ENCODE measurements around the gene LEO1. TPM values are rescaled to one million over a fixed set of nuclear protein-coding genes. Genes with fewer than 3 reads are reported as not detected.
"Not testable (repeated sequence)": the region's sequence is repeated elsewhere in the genome, so short reads cannot be mapped to it uniquely, and the experiment has no call there.

Gene LEO1
- total RNA-seq, 1 donor from 2014 or later, result 16.8 TPM

DNA sequence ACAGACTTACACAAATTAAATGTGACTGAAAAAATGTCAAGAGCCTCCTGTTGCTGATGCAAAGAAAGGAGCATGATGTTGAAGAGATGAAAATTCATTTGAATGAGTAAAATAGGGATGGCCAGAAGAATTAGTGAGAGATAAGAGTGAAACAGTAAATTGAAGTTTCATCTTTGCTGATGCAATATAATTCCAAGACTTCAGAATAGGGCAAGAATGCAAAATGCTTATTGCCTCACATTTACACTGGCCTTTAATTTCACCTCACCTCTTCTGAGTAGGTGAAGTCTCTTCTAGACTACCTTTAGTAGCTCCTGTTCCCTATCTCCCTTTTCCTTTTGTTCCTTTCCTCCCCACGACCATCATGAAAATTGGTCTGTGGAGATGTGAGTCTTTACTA, 32.1 kb upstream of the LEO1 start:
- no peak for ATAC-seq

DNA sequence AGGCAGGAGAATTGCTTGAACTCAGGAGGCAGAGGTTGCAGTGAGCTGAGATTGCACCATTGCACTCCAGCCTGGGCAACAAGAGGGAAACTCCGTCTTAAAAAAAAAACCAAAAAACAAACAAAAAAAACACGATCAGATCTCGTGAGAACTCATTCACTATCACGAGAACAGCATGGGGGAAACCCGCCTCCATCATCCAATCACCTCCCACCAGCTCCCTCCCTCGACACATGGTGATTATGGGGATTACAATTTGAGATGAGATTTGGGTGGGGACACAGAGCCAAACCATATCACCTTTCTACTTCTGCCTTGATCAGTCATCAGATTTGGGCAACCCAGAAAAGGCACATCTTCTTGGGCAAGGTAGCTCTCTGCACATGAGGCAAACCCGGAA, 31.5 kb upstream of the LEO1 start:
- ATAC-seq, result not testable (repeated sequence)

DNA sequence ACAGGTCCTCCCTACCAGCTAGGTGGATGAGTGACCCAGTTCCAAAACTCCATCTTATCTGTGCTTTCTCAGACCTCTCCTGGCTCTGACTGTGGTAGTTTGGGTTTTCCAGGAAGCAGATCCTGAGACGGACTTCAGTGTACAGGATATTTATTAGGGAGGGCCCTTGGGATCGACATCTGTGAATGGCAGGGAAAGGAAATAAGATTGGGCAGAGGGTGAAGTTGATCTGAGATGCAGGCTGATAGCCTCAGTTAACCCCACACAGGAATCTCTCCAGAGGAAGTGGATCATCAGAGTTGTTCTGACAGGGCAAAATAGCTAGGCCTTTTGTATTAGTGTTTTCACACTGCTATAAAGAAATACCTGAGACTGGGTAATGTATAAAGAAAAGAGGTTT, 30.8 kb upstream of the LEO1 start:
- peak; percentile 15 for ATAC-seq

DNA sequence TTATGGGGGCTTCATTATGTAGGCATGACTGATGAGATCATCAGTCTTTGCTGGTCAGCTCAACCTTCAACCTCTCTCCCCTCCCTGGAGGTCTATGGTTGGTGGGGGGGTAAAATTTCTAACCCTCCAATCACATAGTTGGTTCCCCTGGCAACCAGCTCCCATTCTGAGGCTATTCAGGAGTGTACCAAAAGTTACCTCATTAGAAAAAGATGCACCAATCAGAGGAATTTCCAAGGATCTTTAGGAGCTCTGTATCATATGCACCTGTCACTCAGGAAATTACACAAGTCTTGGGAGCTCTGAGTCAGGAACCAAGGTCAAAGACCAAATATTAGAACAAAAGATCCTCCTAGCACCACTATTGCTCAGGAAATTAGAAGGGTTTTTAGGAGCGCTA, 21.4 kb upstream of the LEO1 start:
- ATAC-seq, result peak; percentile 61

DNA sequence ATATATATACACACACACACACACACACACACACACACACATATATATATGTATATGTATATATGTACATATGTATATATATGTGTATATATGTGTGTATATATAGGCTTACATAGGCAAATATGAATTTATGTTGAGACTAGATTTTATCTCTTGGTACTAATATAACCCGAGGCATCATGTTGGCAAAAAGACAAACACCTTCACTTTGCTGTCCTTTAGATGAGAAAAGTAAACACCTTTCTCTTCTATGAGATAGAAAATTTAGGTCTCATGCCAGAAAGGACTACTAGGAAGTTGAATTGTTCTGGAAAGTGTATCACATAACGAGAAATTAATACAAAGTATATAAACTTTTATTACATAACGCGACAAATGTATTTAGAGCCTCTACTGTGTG, 19.6 kb upstream of the LEO1 start:
- ATAC-seq, result no peak

DNA sequence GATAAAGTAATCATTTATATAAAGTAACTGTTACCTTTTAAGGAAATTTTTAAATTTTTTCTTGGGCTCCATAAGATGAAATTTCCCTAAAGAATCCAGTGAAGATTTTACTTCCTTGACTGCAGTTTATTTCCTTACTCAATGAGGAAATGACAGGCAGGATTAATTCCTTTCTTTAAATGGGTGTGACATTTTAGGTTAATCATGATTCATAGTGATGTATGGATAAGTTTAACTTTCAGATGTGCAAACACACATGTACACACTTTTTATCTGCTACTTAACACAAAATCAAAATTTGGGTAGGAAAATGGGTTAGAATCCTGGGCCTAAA, 11.2 kb upstream of the LEO1 start:
- peak; percentile 83 for ATAC-seq

DNA sequence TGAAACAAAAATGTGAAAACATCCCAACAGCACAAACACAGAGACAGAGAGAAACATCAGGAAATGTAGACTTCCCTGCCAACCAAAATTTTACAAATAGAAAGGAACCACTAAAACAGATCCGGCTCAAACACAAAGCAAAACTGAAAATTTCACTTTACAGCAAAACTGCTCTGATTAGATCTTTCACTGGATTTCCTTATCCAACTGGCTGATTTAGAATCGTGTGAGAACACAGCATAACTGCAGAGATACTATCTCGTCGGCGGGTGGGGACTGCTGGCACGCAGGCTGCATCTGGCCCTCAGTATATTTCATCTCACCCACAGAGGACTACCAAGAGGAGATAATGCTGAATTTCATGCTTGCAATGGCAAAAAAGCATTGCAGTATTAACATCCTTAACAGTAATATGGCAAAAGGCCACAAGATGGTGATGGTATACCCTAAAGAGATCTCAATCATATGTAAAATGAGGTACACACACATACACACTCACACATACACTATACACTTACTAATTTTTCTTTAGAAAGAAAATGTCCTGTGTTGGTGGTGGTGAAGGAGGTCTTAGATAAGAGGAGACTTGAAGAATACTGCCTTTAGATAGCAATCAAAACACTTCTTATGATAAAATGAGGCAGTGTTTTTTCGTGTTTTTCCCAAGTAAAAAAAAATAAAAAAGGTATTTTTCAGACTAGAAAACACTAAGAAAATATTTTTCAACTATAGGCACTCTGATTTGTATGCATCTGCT, 10.6 kb upstream of the LEO1 start:
- ATAC-seq, result peak; percentile 94

DNA sequence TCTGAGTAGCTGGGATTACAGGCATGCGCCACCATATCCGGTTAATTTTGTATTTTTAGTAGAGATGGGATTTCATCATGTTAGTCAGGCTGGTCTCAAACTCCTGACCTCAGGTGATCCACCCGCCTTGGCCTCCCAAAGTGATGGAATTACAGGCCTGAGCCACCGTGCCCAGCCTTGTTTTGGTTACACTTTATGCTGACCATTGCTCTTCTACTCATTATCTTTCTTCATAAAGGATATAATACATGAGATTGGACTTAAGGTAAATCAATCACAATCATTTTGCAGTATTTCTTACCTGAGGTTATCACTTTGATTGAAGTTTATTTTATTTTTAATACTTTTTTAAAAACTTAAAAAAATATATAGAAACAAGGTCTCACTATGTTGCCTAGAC, 2.2 kb upstream of the LEO1 start:
- no peak for ATAC-seq

DNA sequence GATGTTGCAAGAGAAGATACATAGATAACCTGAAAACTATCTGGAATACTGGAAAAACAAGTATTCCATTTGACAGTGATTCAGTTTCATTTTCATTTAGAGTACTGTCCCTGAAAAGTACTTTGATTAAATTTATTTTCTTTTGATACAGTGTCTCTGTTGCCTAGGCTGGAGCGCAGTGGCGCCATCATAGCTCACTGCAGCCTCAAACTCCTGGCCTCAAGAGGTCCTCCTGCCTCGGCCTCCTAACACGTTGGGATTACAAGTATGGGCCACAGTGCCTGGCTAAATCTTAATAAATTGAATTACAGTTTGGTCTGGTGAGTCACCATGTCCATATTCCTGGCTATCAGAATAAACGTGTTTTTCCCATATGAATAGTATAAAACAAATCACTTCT, 1.6 kb upstream of the LEO1 start:
- ATAC-seq, result no peak

DNA sequence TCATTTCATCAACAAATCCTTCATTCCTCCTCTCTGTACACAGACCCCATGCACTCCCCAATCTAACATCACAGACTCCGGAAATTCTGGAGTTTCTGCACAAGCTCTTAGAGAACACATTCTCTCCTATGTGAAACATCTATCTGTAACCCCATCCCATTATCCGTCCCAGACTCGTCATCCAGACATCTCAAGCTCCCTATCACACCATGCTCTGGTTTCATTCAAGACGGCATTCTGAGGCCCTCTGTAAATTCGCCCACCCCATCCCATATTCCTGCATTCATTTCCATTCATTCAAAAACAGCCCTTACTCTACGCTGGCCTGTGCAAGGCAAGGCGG, 575 bp downstream of the LEO1 start:
- ATAC-seq, result no peak

DNA sequence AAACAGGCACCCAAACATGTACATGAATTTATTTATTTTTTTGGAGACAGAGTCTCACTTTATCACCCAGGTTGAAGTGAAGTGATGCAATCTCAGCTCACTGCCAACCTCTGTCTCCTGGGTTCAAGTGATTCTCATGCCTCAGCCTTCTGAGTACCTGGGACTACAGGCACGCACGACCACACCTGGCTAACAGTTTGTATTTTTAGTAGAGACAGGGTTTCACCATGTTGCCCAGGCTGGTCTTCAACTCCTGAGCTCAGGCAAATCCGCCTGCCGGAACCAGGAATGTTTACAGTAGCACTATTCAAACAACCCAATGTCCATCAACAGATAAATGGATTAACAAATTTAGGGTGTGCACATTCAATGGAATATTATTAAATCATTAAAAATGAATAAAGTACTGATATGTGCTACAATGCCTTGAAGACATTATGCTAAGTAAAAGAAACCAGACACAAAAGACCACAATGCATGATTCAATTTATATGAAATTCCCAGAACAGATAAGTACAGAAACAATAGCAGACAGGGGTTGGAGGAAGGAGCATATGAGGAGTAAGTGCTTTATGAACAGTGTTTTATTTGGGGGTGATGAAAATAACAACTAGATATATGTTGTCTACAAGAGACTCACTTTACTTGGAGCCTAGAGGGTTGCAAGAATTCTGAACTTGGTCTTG, 1.3 kb downstream of the LEO1 start:
- no peak for ATAC-seq

DNA sequence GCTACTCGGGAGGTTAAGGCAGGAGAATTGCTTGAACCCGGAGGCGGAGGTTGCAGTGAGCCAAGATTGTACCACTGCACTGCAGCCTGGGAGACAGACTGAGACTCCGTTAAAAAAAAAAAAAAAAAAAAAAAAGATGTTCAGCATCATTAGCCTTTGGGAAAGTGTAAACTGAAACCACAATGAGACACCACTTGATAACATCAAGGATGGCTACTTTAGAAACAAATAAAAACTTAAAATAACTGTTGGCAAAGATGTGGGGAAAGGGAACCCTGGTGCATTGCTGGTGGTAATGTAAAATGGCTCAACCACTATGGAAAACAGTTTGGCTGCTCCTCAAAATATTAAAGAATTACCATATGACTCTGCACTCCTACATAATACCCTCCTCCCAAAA, 1.9 kb downstream of the LEO1 start:
- ATAC-seq, result no peak

DNA sequence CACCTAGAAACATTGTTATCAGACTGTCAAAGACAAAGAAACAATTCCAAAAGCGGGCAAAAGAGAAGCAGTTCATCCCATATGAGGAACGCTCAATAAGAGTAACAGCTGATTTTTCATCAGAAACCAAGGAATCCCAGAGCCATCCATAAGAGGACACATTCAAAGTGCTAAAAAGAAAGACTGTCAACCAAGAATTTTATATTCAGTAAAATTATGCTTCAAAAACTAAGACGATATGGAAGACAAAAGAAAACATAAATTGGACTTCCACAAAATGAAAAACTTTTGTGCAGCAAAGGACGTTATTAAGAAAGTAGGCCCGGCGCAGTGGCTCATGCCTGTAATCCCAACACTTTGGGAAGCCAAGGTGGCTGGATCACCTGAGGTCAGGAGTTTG, 4.0 kb downstream of the LEO1 start:
- no peak for ATAC-seq

DNA sequence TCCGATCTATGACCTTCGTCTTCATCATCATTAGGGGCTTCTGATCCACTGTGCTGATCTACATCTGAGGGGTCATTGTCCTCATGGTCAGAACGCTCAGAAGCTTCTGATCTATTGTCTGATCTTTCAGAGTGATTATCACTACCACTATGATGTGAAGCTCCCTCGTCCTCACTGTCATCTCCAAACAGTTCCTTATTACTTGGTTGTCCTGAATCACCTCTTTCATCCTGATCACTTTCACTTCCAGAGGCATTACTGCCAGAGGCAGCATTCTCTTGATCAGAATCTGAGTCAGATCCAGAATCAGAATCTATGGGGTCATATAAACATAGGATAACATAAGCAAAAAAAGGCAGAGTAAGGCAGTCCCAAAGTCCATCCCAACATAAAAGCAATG, 5.4 kb downstream of the LEO1 start:
- ATAC-seq, result no peak

DNA sequence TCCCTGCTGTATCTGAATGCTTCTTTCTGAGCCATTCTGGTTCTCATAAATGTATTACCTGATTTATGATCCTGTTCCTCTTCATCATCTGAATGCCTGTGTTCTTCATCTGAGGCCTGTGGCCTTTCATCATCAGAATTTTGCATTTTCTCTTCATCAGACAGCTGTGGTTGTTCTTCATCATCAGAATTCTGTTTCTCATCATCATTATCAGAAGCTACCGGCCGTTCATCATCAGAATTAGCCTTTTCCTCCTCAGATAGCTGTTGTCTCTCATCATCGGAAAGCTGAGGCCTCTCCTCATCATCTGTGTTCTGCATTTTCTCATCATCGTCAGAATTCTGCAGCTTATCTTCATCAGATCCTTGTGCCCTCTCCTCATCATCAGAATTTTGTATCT, 5.9 kb downstream of the LEO1 start:
- no peak for ATAC-seq

DNA sequence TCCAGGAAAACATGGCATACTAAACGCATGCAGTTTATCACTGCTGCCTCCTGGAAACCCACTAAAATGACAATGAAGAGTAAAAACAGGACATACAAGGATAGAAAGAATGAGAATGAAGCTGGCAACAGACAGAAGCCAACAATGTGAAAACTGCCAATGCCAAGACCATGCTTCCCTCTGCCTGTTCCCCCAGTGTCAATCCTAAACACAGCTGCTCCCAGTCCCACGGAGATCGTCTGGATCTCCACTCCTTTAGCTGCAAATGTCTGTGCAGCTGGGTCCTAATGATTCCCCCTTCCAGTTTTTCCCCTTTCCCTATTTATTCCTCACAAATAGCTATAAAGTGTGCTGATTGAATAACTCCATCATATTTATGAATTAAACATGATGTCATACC, 16.1 kb downstream of the LEO1 start:
- no peak for ATAC-seq

DNA sequence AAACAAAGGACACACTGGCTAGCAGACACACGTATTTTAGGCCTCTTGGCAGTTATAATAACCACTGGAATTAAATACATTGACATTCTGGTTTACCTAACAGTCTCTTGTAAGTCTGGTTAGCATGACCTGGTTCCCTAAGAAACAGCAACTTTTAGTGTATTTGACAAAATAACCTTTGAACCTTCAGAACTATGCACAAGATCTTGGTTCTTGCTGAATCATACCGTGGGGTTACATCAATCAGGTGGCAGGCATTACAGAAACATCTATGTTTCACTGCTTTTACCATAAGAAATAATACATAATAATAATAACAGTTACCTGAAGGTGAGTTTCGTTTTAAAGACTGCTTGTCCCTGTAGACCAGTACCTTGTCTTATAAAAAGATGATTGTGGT, 18.8 kb downstream of the LEO1 start:
- ATAC-seq, result no peak

DNA sequence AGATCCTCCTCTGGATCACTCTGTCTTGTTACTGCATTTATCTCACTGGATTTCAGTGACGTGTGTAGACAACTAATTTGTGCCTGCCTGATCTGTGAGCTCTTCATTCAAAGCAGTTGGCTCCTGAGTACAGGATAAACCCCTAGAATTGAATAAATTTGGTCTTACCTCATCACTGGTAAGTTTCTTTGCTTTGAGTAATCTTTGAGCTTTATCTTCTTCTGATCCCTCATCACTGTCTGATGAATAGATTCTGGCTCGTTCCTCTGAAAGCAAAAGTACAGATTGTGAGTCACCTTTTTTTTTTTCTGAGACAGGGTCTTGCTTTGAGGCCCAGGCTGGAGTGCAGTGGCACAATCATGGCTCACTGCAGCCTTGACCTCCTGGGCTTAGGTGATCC, 24.5 kb downstream of the LEO1 start:
- no peak for ATAC-seq

DNA sequence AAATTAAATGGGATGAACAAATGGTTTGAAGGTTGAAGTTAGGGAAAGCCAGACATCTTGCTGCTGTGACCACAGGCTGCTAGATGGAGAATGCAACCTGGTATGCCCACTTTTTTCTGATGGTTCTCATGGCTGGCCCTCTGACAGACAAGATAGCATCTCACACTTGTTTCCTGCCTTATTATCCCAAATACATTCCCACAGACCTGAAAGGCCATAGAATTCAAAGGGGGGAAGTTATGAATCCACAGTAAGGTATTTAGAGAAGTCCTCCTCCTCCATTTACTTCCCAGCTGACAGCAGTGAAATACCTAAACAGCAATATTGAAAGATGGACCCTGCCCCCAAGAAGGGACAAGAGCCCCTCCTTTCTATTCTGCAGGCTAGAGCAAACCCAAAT, 32.4 kb downstream of the LEO1 start:
- ATAC-seq, result no peak

DNA sequence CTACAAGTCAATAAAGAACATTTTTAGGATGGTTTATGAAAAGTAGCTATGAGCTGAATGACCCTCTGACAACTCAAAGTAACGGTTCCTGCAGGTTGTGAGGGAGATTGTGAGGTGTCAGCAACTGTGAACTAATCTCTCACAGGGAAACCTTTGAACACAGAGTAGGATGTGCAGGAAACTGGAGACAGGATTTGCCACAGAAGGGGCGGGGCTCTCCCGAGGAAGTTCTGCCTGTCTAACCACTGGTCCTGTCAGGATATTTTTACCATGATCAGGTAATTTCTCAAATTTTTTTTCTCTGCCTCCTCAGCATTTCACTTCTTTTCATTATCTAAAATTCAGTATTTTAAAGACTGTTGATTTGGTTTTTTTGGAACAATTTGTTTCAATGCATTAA, 33.3 kb downstream of the LEO1 start:
- peak; percentile 38 for ATAC-seq

DNA sequence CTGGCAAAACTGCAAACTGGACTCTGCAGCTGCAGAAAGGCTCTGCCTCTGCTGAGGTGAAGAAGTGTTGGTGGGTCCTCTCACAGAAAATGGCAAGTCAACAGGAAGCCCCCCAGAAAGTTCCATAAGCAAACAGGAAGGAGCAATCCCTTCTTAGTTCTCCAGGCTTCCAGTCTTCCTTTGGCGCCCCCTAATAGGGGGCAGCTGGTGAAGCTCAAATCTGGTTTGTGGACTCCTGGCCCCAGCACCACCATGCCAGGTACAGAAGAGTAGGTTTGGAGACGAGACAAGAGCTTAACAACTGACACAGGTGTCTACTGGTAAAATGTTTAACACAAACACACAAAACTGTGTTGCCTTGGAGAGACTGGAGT, 35.5 kb downstream of the LEO1 start:
- ATAC-seq, result no peak

DNA sequence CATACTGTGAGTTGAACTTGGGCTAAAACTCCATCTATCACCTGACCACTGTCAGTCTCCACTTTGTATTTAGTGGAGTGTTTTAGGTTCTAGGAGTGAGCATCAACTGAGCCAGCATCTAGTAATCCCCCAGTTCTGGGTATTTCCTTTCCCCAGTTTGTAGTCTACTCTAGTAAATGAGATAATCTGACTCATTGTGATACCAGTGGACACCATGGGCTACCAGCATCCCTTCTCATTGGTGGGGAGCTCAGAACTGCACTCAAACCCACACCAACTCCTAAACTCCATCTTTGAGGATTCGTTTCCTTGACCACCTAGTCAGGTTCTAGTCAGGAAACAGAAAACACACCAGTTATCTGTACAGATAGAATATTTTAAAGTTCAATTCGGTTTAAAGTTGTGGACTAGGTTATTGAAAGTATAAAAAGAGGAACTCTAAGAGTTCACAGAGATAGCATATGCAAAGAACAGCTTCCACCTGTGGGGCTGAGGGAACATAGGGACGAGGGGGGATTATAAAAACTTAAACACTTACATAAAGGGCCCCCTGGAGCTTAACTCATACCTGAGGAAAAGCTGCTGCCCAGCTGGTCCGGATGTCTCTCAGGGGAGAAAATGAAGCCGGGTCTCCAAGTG, 36.0 kb downstream of the LEO1 start:
- peak; percentile 16 for ATAC-seq

DNA sequence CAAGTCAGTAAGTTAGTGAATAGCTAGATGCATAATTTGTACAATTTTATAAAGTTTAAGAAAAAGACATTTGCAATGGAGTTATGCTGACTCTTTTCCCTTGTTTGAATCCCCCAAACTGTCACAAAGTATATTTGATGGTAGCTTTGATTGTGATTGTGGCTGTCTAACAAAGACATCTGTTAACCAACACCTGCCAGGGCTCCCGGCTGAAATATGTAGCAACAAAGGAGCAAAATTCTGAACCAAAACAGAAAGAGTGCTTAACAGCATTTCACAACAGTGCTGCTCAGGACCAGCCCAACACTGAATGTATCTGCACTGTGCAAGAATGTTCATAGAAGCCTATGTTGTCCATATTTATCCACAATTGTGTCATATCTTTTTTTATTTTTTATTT, 39.4 kb downstream of the LEO1 start:
- no peak for ATAC-seq

DNA sequence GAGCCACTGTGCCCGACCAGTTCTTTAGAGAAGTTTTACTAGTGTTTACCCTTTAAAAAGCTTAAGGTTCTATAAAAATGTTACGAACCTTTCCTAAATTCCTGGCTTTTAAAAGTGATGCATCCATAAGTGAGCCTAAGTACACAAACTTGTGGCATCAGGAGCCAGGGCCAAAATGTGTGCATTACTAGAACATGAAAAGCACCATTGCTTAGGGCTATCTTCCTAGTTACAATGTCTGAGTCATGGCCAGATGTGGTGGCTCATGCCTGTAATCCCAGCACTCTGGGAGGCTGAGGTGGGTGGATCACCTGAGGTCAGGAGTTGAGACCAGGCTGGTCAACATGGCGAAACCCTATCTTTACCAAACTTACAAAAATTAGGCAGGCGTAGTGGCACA, 39.9 kb downstream of the LEO1 start:
- ATAC-seq, result peak; percentile 40

DNA sequence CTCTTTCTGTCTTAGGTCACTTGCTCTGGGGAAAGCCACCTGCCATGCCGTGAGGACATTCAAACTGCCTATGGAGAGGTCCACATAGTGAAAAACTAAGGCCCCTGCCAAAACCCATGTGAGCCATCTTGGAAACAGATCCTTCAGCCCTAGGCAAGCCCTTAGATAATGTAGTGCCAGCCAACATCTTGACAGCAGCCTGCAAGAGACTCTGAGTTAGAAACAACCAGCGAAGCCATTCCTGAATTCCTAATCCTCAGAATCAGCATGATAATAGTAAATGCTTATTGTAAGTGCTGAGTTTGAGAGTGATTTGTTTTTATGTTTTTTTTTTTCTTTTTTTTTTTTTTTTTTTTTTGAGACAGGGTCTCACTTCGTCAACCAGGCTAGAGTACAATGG, 40.6 kb downstream of the LEO1 start:
- no peak for ATAC-seq

Data from esophagus mucosa (tissue), 1 donor.